GM12891 (cell line): ENCODE measurements around the gene CEP72.

ENCODE experiments used
- POLR2A ChIP-seq: IDR thresholded peaks from 2 replicates; pipeline ENCODE4 v1.6.1; 2011; ENCODE audit warnings: low read depth, low read length, control low read depth
- POLR2AphosphoS5 ChIP-seq: IDR thresholded peaks from 2 replicates; pipeline ENCODE4 v1.6.1; 2011; ENCODE audit warnings: low read depth, low read length, control low read depth
- SPI1 ChIP-seq: IDR thresholded peaks from 2 replicates; pipeline ENCODE4 v1.6.1; 2011; ENCODE audit warnings: low read depth, low read length, control low read depth

GRCh38 chr5:637581-638450 lies 25.7 kb downstream of the CEP72 start:
- TF ChIP-seq SPI1 = no peak
- TF ChIP-seq POLR2A = no peak
- TF ChIP-seq POLR2AphosphoS5 = no peak
